ENCODE data around the gene LINGO1. TPM values are rescaled to one million over a fixed set of nuclear protein-coding genes. Genes with fewer than 3 reads are reported as not detected.

Gene LINGO1, protein sequence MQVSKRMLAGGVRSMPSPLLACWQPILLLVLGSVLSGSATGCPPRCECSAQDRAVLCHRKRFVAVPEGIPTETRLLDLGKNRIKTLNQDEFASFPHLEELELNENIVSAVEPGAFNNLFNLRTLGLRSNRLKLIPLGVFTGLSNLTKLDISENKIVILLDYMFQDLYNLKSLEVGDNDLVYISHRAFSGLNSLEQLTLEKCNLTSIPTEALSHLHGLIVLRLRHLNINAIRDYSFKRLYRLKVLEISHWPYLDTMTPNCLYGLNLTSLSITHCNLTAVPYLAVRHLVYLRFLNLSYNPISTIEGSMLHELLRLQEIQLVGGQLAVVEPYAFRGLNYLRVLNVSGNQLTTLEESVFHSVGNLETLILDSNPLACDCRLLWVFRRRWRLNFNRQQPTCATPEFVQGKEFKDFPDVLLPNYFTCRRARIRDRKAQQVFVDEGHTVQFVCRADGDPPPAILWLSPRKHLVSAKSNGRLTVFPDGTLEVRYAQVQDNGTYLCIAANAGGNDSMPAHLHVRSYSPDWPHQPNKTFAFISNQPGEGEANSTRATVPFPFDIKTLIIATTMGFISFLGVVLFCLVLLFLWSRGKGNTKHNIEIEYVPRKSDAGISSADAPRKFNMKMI
- total RNA-seq (2022; extraction: Qiagen RNA extraction), result 7.8 to 10.9 TPM (median 9.3 TPM) in 5 replicates

DNA sequence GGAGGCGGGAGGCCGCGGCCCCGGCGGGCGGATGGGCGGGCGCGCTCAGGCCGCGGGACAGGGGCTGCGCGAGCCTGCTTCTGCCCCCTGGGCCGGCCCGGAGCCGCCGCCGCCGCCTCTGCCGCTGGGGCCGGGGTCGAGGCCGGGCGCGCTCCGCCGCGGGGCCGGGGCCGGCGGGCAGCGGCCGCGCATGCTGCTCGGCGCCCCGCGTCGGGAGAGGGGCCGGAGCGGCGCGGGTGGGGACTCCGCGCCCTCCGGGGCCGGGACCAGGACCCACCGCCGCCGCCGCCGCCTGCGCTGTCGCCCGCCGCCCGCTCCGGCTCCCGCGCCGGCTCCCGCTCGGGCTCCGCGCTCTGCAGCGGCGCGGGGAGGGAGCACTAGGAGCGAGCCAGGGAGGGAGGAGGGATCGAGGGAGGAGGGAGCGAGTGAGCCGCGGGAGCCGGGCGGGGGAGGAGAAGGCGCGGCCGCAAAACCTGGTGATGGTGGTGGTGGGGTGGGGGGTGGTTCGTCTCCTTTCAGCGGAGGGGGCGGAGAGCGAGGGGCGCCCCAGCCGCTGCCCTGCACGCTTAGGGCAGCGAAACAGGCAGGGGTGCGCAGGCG is at the start of gene LINGO1:
TSS of gene LINGO1 (minus strand) at position 379 of the 600 bp plus-strand sequence. CDS start 597 bp downstream, outside the sequence.

Other genes with a start within 250 kb of the LINGO1 start
- gene PEAK1, start 212.8 kb downstream of the LINGO1 start, total RNA-seq (2022; extraction: Qiagen RNA extraction), result 5.0 to 11.5 TPM (median 7.5 TPM) in 5 replicates
- gene HMG20A, start 212.0 kb downstream of the LINGO1 start, total RNA-seq (2022; extraction: Qiagen RNA extraction), result 22.7 to 32.8 TPM (median 26.6 TPM) in 5 replicates